ENCODE measurements around the gene MRPS15. TPM values are rescaled to one million over a fixed set of nuclear protein-coding genes. Genes with fewer than 3 reads are reported as not detected.

Gene MRPS15
- total RNA-seq, 1 experiment from 2014 or later: 98.7 TPM

DNA sequence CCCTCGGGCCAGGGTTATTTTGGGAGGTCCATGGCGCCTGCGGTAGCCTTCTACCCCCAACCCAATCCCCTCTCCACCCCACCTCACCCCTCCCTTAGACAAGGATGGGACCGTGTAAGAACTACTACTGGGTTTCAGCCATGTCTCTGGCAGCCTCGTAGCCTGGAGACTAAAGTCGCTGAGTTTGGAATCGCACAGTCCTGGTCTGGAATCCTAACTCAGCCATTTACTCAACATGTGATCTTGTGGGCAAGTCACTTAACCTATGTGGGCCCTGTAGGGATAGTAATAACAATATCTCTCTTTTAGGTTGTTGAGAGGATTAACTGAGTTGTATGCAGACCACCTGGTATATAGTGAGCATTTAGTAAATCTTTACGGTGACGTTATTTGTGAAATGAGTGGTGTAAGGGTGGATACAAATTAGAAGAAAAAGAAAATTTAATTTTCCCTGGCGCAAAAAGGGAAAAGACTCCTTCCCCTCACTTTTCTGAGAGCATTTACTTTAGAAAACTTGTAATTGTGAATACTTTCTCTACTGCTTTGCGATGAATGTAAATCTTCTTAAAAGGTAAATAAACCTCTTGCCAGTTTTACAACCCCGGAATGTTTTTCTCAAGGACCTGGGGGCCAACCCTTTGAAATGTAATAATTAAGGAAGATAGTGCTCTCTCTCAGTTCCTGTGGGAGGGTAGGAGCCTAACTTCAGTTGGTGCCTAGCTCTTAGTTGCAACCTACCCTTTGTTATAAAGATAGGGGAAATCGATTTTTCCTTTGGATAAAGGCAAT, 615 bp upstream of the MRPS15 start:
- RAD21 ChIA-PET (ENCODE audit: low non-redundant PET in 1 of 2, low total read pairs in 2 of 2, uncharacterized antibody in 2 of 2, unreplicated experiment in 2 of 2): no interaction called here
- H3K79me2 ChIP-seq (ENCODE audit: insufficient read depth, low read length): peaks cover 28% of the 10 kb centered on the region
- intact Hi-C loops (cut with micrococcal nuclease): no loop called here
- peak overlapping the region; percentile 73 to 100 for H3K4me3 ChIP-seq (replicated peaks in 1 of 2; ENCODE audit: low read depth in 1 of 2, low read length in 2 of 2)
- no peaks in the 10 kb centered on the region for H3K27me3 ChIP-seq (ENCODE audit: insufficient read depth, low read length)
- TSS peak; percentile 95 for BruUV-seq (replicated peaks)
- no peak overlapping the region for H2AFZ ChIP-seq (ENCODE audit: low read depth, low read length, poor library complexity, severe bottlenecking)
- ATAC-seq (peak; percentile 62), DNase-seq (ENCODE audit: low read depth, low spot score) (no peak)
- H4K20me1 ChIP-seq (ENCODE audit: insufficient read depth): no peaks in the 10 kb centered on the region
- H3K9me2 ChIP-seq (ENCODE audit: insufficient read depth): no peaks in the 10 kb centered on the region
- CTCF ChIA-PET: interaction anchor here (0.7 to 1.3 kb wide), 2 partner anchors 10 to 15 kb away, joined by 3 read pairs; partner anchors contain the start of gene OSCP1
- TF ChIP-seq RAD21 (IDR thresholded peaks at IDR 0.05; ENCODE audit: low read depth): no peak
- TF ChIP-seq ZFX (IDR thresholded peaks at IDR 0.05): no peak
- TF ChIP-seq ZNF274 (IDR thresholded peaks at IDR 0.05; ENCODE audit: low read depth, low read length): no peak
- no peak for TF ChIP-seq SP1 (IDR thresholded peaks at IDR 0.05; ENCODE audit: low read depth)
- no peak for TF ChIP-seq EGR1 (IDR thresholded peaks at IDR 0.05; ENCODE audit: low read depth)
- no peak for TF ChIP-seq SRF (IDR thresholded peaks at IDR 0.05; ENCODE audit: low read depth)
- no peak for TF ChIP-seq POLR2A (IDR thresholded peaks at IDR 0.05; ENCODE audit: borderline replicate concordance, extremely low read depth, insufficient read depth, insufficient read length)
- no peak for TF ChIP-seq CEBPB (IDR thresholded peaks at IDR 0.05; ENCODE audit: low read depth)
- H3K4me2 ChIP-seq (ENCODE audit: low read length): peak overlapping the region; percentile 90
- H3K27ac ChIP-seq (ENCODE audit: low read depth, low read length): peak overlapping the region; percentile 84
- H3K4me1 ChIP-seq (ENCODE audit: control insufficient read depth in 1 of 2, insufficient read depth in 2 of 2, low read length in 2 of 2): peaks cover 11 to 25% of the 10 kb centered on the region in 2 experiments
- POLR2A ChIA-PET: interaction anchor here (0.6 to 2.0 kb wide), 4 partner anchors 10 to 28 kb away, joined by 3 to 20 read pairs (median 4); partner anchors contain the start of gene OSCP1
- H3K9ac ChIP-seq (ENCODE audit: low read length): peak overlapping the region; percentile 83
- H3K36me3 ChIP-seq (ENCODE audit: control insufficient read depth in 1 of 2, insufficient read depth in 2 of 2, low read length in 2 of 2): peaks cover 6 to 22% of the 10 kb centered on the region in 2 experiments; a peak in 3 of 4 replicates
- no peaks in the 10 kb centered on the region for H3K9me3 ChIP-seq (ENCODE audit: control insufficient read depth in 1 of 2, insufficient read depth in 1 of 2, low read depth in 1 of 2, low read length in 2 of 2)

DNA sequence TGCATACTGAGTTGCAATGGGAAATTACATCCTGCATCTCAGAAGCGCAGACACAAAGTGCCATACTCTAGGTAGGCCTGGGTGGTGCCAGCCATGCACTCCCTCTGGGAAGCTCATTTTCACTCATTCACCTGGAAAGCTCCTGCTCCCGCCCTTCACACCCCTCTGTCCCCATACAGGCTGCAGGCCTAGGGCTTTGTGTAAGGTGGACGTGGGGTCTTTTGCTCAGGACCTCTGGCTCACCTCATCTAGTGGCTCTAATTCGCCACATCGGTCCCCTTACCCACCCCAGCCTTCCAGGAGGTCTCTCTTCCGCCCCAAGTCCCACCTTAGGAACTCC, 751 bp downstream of the MRPS15 start:
- no peaks in the 10 kb centered on the region for H3K9me3 ChIP-seq (ENCODE audit: control insufficient read depth in 1 of 2, insufficient read depth in 1 of 2, low read depth in 1 of 2, low read length in 2 of 2)
- intact Hi-C loops (cut with micrococcal nuclease): loop anchor here (2.0 kb wide), 1 partner anchor 21 kb away; no protein-coding TSS in a partner anchor
- no peaks in the 10 kb centered on the region for H4K20me1 ChIP-seq (ENCODE audit: insufficient read depth)
- no peak overlapping the region for H2AFZ ChIP-seq (ENCODE audit: low read depth, low read length, poor library complexity, severe bottlenecking)
- ChIA-PET RAD21 (ENCODE audit: low non-redundant PET in 1 of 2, low total read pairs in 2 of 2, uncharacterized antibody in 2 of 2, unreplicated experiment in 2 of 2) (no interaction called here), POLR2A (interaction anchor here (1.4 to 2.0 kb wide), 2 partner anchors 14 to 39 kb away, joined by 4 to 20 read pairs; partner anchors contain the start of gene OSCP1), CTCF (interaction anchor here (1.1 to 1.3 kb wide), 2 partner anchors 13 to 53 kb away, joined by 3 to 4 read pairs; partner anchors contain the start of gene OSCP1)
- ATAC-seq (peak; percentile 46), DNase-seq (ENCODE audit: low read depth, low spot score) (no peak)
- H3K79me2 ChIP-seq (ENCODE audit: insufficient read depth, low read length): peaks cover 28% of the 10 kb centered on the region
- peak overlapping the region; percentile 83 for H3K9ac ChIP-seq (ENCODE audit: low read length)
- peaks cover 11 to 37% of the 10 kb centered on the region in 2 experiments for H3K4me1 ChIP-seq (ENCODE audit: control insufficient read depth in 1 of 2, insufficient read depth in 2 of 2, low read length in 2 of 2)
- peak overlapping the region; percentile 84 for H3K27ac ChIP-seq (ENCODE audit: low read depth, low read length)
- H3K4me3 ChIP-seq (replicated peaks in 1 of 2; ENCODE audit: low read depth in 1 of 2, low read length in 2 of 2): peak overlapping the region; percentile 73 to 100
- no peaks in the 10 kb centered on the region for H3K27me3 ChIP-seq (ENCODE audit: insufficient read depth, low read length)
- TSS peak; percentile 33 for BruUV-seq (replicated peaks)
- peaks cover 6 to 22% of the 10 kb centered on the region in 2 experiments for H3K36me3 ChIP-seq (ENCODE audit: control insufficient read depth in 1 of 2, insufficient read depth in 2 of 2, low read length in 2 of 2)
- H3K4me2 ChIP-seq (ENCODE audit: low read length): peak overlapping the region; percentile 90
- no peaks in the 10 kb centered on the region for H3K9me2 ChIP-seq (ENCODE audit: insufficient read depth)
- TF ChIP-seq SIN3A (IDR thresholded peaks at IDR 0.05; ENCODE audit: low read depth) (no peak), EGR1 (IDR thresholded peaks at IDR 0.05; ENCODE audit: low read depth) (no peak), CBX3 (IDR thresholded peaks at IDR 0.05; ENCODE audit: low read depth) (no peak), POLR2AphosphoS5 (IDR thresholded peaks at IDR 0.05; ENCODE audit: low read depth, low read length) (no peak), ZNF274 (IDR thresholded peaks at IDR 0.05; ENCODE audit: low read depth, low read length) (no peak), CEBPB (IDR thresholded peaks at IDR 0.05; ENCODE audit: low read depth) (no peak), JUND (IDR thresholded peaks at IDR 0.05) (no peak), POLR2A (IDR thresholded peaks at IDR 0.05; ENCODE audit: borderline replicate concordance, extremely low read depth, insufficient read depth, insufficient read length) (no peak), EZH2phosphoT487 (IDR thresholded peaks at IDR 0.05; ENCODE audit: borderline replicate concordance) (no peak), TCF7L2 (IDR thresholded peaks at IDR 0.05; ENCODE audit: borderline replicate concordance, extremely low read depth, insufficient read depth, insufficient read length) (no peak), YY1 (IDR thresholded peaks at IDR 0.05; ENCODE audit: extremely low read depth, insufficient replicate concordance, low read depth, low read length) (no peak), SP1 (IDR thresholded peaks at IDR 0.05; ENCODE audit: low read depth) (no peak)
- TF ChIP-seq, protein P1, sequence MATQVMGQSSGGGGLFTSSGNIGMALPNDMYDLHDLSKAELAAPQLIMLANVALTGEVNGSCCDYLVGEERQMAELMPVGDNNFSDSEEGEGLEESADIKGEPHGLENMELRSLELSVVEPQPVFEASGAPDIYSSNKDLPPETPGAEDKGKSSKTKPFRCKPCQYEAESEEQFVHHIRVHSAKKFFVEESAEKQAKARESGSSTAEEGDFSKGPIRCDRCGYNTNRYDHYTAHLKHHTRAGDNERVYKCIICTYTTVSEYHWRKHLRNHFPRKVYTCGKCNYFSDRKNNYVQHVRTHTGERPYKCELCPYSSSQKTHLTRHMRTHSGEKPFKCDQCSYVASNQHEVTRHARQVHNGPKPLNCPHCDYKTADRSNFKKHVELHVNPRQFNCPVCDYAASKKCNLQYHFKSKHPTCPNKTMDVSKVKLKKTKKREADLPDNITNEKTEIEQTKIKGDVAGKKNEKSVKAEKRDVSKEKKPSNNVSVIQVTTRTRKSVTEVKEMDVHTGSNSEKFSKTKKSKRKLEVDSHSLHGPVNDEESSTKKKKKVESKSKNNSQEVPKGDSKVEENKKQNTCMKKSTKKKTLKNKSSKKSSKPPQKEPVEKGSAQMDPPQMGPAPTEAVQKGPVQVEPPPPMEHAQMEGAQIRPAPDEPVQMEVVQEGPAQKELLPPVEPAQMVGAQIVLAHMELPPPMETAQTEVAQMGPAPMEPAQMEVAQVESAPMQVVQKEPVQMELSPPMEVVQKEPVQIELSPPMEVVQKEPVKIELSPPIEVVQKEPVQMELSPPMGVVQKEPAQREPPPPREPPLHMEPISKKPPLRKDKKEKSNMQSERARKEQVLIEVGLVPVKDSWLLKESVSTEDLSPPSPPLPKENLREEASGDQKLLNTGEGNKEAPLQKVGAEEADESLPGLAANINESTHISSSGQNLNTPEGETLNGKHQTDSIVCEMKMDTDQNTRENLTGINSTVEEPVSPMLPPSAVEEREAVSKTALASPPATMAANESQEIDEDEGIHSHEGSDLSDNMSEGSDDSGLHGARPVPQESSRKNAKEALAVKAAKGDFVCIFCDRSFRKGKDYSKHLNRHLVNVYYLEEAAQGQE (IDR thresholded peaks at IDR 0.05; ENCODE audit: low read depth): no peak
- TF ChIP-seq, protein P2, sequence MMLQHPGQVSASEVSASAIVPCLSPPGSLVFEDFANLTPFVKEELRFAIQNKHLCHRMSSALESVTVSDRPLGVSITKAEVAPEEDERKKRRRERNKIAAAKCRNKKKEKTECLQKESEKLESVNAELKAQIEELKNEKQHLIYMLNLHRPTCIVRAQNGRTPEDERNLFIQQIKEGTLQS (IDR thresholded peaks at IDR 0.05): no peak

Data from HCT116 (cell line).